ENCODE results near the gene ARPC2. TPM values are rescaled to one million over a fixed set of nuclear protein-coding genes. Genes with fewer than 3 reads are reported as not detected.

The ARPC2 gene
- total RNA-seq, 1 donor from 2014 or later = 153 TPM

GRCh38 chr2:218194880-218195279 lies 22.1 kb upstream of the ARPC2 start:
- H3K27ac Mint-ChIP-seq = no peak overlapping the region
- DNase-seq (ENCODE audit: low spot score, unreplicated experiment) = no peak
- H3K36me3 Mint-ChIP-seq (ENCODE audit: insufficient read depth) = no peaks in the 10 kb centered on the region
- no peak overlapping the region for H3K4me3 Mint-ChIP-seq (ENCODE audit: low read depth)
- peaks cover 14% of the 10 kb centered on the region for H3K27me3 Mint-ChIP-seq
- no peaks in the 10 kb centered on the region for H3K4me1 Mint-ChIP-seq (ENCODE audit: low read depth)
- H3K9me3 Mint-ChIP-seq (ENCODE audit: low read depth) = no peaks in the 10 kb centered on the region
- TF ChIP-seq, protein P1, sequence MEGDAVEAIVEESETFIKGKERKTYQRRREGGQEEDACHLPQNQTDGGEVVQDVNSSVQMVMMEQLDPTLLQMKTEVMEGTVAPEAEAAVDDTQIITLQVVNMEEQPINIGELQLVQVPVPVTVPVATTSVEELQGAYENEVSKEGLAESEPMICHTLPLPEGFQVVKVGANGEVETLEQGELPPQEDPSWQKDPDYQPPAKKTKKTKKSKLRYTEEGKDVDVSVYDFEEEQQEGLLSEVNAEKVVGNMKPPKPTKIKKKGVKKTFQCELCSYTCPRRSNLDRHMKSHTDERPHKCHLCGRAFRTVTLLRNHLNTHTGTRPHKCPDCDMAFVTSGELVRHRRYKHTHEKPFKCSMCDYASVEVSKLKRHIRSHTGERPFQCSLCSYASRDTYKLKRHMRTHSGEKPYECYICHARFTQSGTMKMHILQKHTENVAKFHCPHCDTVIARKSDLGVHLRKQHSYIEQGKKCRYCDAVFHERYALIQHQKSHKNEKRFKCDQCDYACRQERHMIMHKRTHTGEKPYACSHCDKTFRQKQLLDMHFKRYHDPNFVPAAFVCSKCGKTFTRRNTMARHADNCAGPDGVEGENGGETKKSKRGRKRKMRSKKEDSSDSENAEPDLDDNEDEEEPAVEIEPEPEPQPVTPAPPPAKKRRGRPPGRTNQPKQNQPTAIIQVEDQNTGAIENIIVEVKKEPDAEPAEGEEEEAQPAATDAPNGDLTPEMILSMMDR (IDR thresholded peaks at IDR 0.05; ENCODE audit: unreplicated experiment) = no peak

DNA sequence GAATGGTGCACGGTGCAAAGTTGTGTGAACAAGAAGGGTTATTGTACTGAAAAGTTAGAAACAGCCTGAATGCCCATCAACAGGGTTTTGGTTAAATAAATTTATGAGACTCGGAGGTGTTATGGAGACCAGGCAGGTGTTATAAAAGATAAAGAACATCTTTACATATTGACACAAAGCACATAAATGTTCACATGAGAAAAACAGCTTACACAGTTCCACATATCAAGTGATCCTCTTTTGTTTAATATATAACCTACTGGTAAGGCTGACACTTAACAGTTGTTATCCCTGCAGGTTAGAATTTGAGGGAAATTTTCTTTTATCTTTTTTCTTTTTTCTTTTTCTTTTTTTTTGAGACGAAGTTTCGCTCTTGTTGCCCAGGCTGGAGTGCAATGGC lies 20.0 kb upstream of the ARPC2 start:
- Mint-ChIP-seq H3K9me3 (ENCODE audit: low read depth) (no peaks in the 10 kb centered on the region), H3K4me1 (ENCODE audit: low read depth) (no peaks in the 10 kb centered on the region), H3K27ac (no peak overlapping the region), H3K27me3 (peaks cover 22% of the 10 kb centered on the region), H3K36me3 (ENCODE audit: insufficient read depth) (no peaks in the 10 kb centered on the region), H3K4me3 (ENCODE audit: low read depth) (no peak overlapping the region)
- DNase-seq (ENCODE audit: low spot score, unreplicated experiment) = no peak
- TF ChIP-seq, protein P1 (IDR thresholded peaks at IDR 0.05; ENCODE audit: unreplicated experiment) = no peak

GRCh38 chr2:218202266-218202665 lies 14.7 kb upstream of the ARPC2 start:
- peaks cover 22% of the 10 kb centered on the region for H3K27me3 Mint-ChIP-seq
- H3K36me3 Mint-ChIP-seq (ENCODE audit: insufficient read depth) = no peaks in the 10 kb centered on the region
- H3K4me1 Mint-ChIP-seq (ENCODE audit: low read depth) = no peaks in the 10 kb centered on the region
- TF ChIP-seq, protein P1 (IDR thresholded peaks at IDR 0.05; ENCODE audit: unreplicated experiment) = no peak
- no peak for DNase-seq (ENCODE audit: low spot score, unreplicated experiment)
- no peak overlapping the region for H3K27ac Mint-ChIP-seq
- H3K9me3 Mint-ChIP-seq (ENCODE audit: low read depth) = no peaks in the 10 kb centered on the region
- H3K4me3 Mint-ChIP-seq (ENCODE audit: low read depth) = no peak overlapping the region

DNA sequence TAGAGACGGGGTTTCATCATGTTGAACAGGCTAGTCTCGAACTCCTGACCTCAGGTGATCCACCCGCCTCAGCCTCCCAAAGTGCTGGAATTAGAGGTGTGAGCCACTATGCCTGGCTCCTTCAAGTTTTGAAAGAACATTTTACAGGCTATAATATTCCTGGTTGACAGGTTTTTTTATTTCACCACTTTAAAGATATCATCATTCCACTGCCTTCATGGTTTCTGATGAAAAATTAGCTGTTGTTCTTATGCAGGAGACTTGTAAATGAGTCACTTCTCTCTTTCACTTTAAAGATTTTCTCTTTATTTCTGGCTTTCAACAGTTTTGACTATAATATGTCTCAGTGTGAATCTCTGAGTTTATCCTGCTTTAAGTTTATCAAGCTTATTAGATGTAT lies 7.9 kb upstream of the ARPC2 start:
- H3K4me1 Mint-ChIP-seq (ENCODE audit: low read depth) = no peaks in the 10 kb centered on the region

DNA sequence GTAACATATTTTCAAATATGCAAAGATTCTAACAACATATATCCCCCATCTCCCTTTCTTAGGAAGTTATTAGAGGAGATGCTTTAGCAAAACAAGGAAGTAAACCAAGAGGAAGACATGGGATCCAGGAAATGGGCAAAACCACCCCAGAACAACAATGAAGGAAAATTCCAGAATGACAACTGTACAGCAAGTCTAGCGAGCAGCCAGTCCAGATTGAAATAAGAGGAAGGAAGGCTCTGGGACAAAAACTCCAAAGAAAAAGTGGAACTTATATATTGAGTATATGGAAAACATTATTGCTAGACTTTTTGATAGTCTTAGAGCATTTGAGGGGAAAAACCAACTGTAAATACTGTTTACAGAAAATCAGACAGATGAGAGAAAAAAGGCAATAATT lies 2.9 kb upstream of the ARPC2 start:
- TF ChIP-seq, protein P1 (IDR thresholded peaks at IDR 0.05; ENCODE audit: unreplicated experiment) = no peak
- no peak for DNase-seq (ENCODE audit: low spot score, unreplicated experiment)
- Mint-ChIP-seq H3K36me3 (ENCODE audit: insufficient read depth) (no peaks in the 10 kb centered on the region), H3K4me1 (ENCODE audit: low read depth) (peaks cover 16% of the 10 kb centered on the region), H3K9me3 (ENCODE audit: low read depth) (peaks cover 7% of the 10 kb centered on the region), H3K27ac (no peak overlapping the region), H3K27me3 (peaks cover 14% of the 10 kb centered on the region), H3K4me3 (ENCODE audit: low read depth) (no peak overlapping the region)

More for the DNA sequence above, 7.9 kb upstream of the ARPC2 start:
- no peak for DNase-seq (ENCODE audit: low spot score, unreplicated experiment)
- H3K9me3 Mint-ChIP-seq (ENCODE audit: low read depth) = peaks cover 7% of the 10 kb centered on the region
- peaks cover 14% of the 10 kb centered on the region for H3K27me3 Mint-ChIP-seq
- TF ChIP-seq, protein P1 (IDR thresholded peaks at IDR 0.05; ENCODE audit: unreplicated experiment) = no peak
- H3K27ac Mint-ChIP-seq = no peak overlapping the region
- H3K36me3 Mint-ChIP-seq (ENCODE audit: insufficient read depth) = no peaks in the 10 kb centered on the region
- no peak overlapping the region for H3K4me3 Mint-ChIP-seq (ENCODE audit: low read depth)
